HPDE6-E6E7 (cell line): Measurements from ENCODE around the gene RIMBP2.
"Not testable (repeated sequence)": the region's sequence is repeated elsewhere in the genome, so short reads cannot be mapped to it uniquely, and the experiment has no call there.

Experiments
- DNase-seq: peaks from one replicate; pipeline ENCODE4 v3.0.0; 2011; ENCODE audit warnings: missing footprints; ENCODE audit errors: extremely low spot score

RIMBP2 gene

DNA sequence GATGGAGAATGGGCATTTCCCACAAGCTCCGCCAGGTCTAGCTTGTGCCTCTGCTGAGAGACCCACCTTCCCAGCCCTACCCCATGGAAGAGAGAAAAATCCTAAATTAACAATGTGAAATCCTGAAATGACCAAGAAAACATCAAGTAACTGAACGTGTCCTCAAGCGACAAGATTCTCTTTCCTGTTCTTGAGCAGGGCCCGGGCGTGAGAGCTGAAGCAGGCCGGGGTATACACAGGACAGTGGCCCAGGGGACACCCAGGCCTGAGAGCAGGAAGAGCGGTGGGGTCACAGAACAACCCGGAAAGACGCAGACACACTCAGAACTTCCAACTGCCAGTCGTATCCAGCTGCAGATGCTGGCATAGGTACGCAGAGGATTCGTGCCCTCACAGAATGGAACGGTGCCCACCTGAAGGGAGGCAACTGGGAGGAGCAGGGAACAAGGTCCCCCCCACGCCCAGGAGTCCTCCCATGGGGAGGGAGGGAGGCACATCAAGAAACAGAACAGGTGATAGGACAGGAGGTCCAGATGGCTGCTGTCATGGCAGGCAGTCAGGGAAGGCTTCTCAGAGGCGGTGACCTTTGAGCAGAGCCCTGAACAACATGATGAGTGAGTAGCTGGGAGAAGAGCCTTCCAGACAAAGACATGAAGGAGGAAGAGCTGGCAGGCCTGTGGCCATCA is 9.1 kb downstream of the RIMBP2 start:
- no peak for DNase-seq

GRCh38 chr12:130706311-130706710 is 9.8 kb downstream of the RIMBP2 start:
- no peak for DNase-seq

- no peak for DNase-seq
Observed at GRCh38 chr12:130705178-130705822, 10.8 kb downstream of the RIMBP2 start.

DNA sequence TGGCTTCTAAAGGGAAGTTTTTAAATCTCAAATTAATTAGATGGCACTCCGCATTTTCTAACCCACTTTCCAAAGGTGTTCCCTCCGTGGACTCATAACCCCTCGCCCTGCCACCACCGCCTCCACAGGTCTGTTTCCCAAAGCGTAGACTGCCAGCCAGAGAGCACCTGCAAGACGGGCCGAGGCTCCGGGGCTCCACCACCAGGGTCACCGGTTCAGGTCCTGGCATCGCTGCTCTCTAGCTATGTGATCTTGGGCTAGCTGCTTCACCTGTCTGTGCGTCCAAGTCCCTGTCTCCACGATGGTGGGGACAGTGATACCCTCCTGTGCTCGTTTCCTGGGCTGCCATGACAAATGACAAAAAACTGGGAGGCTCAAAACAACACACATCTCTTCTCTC is 11.5 kb downstream of the RIMBP2 start:
- DNase-seq, result no peak

GRCh38 chr12:130703733-130704375 is 12.2 kb downstream of the RIMBP2 start:
- no peak for DNase-seq

DNA sequence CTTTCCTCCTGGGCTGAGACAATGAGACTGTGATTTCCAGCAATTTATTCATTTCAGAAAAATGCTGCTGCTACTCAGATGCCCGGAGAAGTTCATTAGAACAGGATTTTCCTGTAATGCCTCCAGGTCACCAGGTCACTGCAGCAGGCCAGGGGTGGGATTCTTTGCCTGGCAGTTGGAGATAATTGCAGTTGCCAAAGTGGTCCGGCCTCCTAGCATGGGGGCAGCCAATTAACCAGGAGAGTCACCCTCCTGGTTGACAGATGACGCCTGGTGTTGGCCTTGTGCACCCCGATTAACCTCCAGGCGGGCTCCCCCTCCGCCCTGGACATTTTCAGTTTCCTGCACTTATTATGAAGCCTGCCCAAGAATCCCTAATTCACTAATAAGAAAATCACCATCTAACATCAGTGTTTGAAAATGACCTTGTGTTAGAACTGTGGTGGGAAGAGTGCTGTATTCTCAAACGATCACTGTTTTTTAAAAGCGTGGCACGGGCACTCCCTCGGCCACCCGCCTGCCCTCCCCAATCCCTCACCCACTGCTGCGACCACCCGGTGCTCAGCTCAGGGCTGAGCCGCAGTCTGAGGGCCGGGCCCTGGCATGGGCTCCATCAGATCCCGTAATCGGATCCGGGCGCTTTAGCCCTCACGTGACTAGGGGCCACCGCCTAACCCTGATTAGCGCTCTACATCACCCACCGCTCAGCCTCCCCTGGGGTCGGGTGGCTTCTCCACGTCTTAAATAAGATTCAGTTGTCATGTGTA is 12.9 kb downstream of the RIMBP2 start:
- no peak for DNase-seq

DNA sequence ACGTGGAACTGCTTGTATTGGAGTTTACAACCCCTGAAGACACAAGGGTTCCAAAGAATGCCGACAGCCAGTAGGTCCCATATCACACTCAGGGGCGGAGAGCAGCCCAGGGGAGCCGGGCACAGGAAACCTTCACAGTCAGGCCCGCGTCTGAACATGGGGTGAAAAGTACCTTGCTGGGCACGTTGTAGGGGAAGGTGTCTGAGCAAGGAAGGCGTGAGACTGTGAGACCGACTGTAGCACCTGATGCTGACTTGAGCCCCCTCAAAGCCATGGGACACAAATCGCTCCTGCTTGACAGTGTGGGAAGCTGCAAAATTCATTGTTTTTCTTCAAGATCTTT is 14.7 kb downstream of the RIMBP2 start:
- no peak for DNase-seq

GRCh38 chr12:130700492-130701401 is 15.4 kb downstream of the RIMBP2 start:
- DNase-seq, result no peak

DNA sequence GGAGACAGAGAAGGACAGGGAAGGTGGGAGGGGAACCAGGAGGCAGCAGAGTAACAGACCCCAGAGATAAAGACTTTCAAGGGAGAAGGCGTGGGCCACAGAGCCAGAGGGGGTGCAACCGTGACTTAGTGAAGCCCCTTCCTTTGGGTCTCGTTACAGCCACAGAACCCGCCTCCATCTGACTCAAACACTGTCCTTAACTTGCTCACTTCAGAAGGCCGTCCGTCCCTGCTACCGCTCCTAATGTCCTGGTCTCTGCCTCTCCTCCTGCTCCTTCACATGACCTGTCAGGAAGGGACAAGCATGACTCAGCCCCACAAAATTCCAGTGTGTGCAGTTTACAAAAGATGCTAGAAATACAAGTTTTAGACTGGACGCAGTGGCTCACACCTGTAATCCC is 18.0 kb downstream of the RIMBP2 start:
- DNase-seq, result no peak

- no peak for DNase-seq
Observed at GRCh38 chr12:130696379-130697100, 19.6 kb downstream of the RIMBP2 start.

DNA sequence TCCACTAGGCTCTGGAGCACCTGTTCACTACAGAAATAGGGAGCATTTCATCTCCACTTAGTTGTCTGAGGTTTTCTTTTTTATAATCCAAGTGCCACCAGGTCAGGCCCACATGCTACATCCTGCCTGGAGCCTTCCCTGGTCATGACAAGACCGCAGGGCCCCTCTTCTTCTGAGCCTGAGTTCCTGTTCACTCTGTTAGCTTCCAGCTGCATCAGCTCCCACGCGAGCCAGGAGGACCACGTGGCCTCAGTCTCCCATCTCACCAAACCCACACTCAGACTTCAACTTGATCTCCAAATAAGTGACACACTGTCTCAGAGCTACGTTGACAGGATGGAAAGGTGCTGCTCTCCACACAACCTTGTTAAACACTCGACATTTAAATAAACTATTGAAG is 21.0 kb downstream of the RIMBP2 start:
- DNase-seq, result no peak

DNA sequence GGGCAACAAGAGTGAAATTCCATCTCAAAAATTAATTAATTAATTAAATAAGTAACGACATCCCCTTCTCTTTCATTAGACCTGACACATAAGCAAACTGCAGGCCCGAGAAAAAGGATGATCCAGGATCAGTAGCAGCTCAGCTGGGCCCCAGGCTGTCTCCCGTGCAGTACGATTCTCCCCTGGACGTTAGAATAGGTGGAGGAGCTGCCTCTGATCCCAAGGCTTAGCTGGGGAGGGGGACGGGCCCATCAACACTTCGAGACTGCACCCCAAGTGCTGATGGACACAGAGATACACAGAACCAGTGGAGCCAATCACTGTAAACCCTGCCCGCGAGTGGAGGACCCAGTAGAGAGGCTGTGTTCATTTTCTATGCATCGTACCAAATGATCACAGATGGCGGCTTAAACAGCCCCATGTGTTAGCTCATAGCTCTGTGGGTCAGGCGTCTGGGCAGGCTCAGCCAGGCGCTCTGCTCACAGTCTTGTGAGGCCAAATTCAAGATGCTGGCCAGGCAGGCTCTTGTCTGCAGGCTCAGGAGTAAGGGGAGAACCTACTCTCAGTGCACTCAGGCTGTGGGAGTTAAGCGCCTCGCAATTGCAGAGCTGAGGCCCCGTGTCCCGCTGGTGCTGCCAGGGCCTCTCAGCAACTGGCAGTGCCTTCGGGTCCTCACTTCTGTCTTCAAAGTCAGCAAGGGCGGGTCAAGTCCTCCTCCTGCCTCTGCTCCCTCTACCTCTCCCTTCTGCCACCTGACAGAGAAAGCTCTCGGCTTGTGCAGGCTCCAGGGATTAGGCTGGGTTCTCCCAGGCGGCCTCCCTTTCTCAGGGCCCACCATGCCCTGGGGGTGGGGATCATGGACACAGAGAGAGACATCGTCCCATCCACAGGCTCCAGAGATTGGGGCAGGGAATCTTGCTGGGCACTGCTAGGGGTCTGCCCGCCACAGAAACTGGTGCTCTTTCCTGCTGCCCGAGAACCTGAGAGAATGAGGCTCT is 26.4 kb downstream of the RIMBP2 start:
- DNase-seq, result no peak

DNA sequence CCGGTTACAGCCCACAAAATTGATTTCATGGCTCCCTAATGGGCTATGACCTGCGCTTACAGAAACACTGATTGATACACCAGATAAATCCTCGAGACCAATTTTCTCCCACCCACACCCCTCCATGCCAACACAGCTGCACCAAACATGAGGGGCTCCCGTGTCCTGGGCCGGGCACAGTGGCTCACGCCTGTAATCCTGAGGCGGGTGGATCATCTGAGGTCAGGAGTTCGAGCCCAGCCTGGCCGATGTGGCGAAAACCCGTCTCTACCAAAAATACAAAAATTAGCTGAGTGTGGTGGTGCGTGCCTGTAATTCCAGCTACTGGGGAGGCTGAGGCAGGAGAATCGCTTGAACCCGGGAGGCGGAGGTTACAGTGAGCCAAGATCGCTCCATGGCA is 27.1 kb downstream of the RIMBP2 start:
- DNase-seq, result not testable (repeated sequence)

DNA sequence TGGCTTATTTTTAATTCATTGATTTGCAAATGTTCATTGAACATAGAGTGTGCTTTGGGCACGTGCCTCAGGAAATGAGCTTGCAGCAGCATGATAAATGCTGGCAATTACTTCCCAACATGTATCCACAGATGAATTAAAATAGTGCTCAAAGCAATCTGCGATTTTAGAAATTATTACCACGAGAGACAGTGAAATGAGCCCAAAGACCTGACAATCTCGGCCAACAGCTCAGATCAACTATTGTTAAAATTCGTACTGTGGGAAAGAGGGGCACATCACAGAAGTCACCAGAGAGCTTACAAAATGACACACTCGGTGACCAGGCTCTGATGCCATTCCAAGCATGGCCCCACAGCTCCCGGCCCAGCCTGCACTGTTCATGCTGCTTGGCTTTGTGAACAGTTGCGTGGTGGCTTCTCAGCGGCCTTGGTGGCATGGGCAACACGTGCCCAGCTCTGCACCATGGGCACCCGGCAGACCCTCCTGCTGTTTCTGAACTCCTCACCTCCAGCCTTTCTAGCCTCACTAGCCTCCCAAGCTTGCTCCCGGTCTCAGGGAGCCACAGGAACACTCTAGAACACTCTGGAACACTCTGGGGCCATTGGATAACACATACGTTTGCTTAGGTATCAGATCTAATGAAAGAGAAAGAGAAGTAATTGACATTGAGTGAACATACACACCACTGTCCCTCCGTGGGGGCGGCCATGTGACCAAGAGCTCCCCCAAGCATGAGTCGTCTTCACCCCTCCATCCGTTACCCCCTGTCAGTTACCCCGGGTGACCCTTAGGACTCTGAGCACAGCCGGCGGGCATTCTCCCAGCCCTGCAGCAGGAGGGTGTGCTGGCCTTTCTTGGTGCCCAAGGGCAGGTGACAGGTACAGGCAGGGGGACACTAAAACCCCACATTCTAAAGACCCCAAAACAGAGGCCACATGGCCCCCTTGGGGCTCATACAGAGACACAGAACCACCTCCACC is 28.0 kb downstream of the RIMBP2 start:
- no peak for DNase-seq

- DNase-seq, result no peak
Observed at GRCh38 chr12:130687190-130687589, 28.9 kb downstream of the RIMBP2 start.

DNA sequence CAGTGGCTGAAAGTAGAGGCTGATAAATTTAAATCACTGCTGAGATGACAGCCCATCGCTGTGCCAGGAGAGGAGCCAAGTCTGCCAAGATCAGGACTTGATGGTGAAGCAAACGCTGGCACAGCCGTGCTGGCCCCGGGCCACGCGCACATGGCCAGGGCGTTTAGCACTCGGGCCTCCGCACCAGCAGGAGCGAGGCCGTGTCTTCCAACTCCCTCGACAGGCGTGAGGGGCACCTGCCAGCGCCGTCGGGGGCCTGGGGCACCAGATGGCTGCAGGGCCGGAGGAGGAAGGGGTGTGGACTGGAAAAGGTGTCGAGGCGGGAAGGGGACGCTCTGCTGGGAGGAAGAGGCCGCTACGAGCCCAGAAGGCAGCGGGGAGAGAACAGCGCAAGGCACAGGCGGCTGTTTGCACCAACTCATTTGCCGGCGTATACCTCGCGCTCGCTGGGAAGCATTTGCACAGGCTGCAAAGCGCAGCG is 29.5 kb downstream of the RIMBP2 start:
- no peak for DNase-seq

- no peak for DNase-seq
Observed at GRCh38 chr12:130685850-130686249, 30.2 kb downstream of the RIMBP2 start.

GRCh38 chr12:130685250-130685787 is 30.8 kb downstream of the RIMBP2 start:
- no peak for DNase-seq
